Measurements from ENCODE around the gene HPS5. TPM values are rescaled to one million over a fixed set of nuclear protein-coding genes. Genes with fewer than 3 reads are reported as not detected.

Gene HPS5
- total RNA-seq, 2 experiments from 2014 or later: 8.8 to 9.3 TPM

DNA sequence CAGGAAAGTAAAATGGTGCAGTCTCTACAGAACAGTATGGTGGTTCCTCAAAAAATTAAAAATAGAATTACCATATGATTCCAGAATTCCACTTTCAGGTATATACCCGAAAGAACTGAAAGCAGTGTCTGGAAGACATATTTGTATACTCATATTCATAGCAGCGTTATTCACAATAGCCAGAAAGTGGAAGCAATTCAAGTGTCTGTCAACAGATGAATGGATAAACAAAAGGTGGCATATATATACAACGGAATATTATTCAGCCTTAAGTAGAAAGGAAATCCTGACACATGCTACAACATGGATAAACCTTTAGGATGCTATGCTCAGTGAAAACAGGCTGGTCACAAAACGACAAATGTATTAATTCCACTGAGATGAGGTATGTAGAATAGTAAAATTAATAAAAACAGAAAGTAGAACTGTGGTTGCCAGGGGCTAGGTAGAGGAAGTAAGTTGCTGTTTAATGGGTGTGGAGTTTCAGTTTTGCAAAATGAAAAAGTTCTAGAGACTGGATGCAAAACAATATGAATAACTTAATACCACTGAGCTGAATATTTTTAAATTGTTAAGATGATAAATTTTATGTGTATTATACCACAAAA is 41.4 kb downstream of the HPS5 start:
- CTCF ChIA-PET: no interaction called here
- H3K4me1 Mint-ChIP-seq (ENCODE audit: low read depth): peaks cover 12% of the 10 kb centered on the region
- no peaks in the 10 kb centered on the region for H3K27me3 ChIP-seq (ENCODE audit: control insufficient read depth in 1 of 2, insufficient read depth in 2 of 2, low read length in 2 of 2)
- peaks cover 0 to 4% of the 10 kb centered on the region in 2 experiments for H3K9me3 ChIP-seq (ENCODE audit: control insufficient read depth in 1 of 2, insufficient read depth in 1 of 2, low read length in 2 of 2)
- intact Hi-C loops (cut with DNase I, micrococcal nuclease): no loop called here
- H3K27ac Mint-ChIP-seq: peak overlapping the region; percentile 56
- H3K4me1 ChIP-seq (ENCODE audit: insufficient read depth, low read length): peaks cover 6% of the 10 kb centered on the region
- H3K27ac ChIP-seq (ENCODE audit: low read depth in 1 of 2, low read length in 2 of 2): no peak overlapping the region
- ATAC-seq (ENCODE audit: poor library complexity): no peak
- no peaks in the 10 kb centered on the region for H3K9me3 Mint-ChIP-seq
- no peaks in the 10 kb centered on the region for H3K27me3 Mint-ChIP-seq
- H3K4me3 ChIP-seq (ENCODE audit: low read length): no peak overlapping the region
- peaks cover 70% of the 10 kb centered on the region for H3K36me3 Mint-ChIP-seq (ENCODE audit: low read depth)
- POLR2A ChIA-PET: no interaction called here
- H3K36me3 ChIP-seq (ENCODE audit: insufficient read depth, low read length): peaks cover 43% of the 10 kb centered on the region
- TF ChIP-seq, protein P1, sequence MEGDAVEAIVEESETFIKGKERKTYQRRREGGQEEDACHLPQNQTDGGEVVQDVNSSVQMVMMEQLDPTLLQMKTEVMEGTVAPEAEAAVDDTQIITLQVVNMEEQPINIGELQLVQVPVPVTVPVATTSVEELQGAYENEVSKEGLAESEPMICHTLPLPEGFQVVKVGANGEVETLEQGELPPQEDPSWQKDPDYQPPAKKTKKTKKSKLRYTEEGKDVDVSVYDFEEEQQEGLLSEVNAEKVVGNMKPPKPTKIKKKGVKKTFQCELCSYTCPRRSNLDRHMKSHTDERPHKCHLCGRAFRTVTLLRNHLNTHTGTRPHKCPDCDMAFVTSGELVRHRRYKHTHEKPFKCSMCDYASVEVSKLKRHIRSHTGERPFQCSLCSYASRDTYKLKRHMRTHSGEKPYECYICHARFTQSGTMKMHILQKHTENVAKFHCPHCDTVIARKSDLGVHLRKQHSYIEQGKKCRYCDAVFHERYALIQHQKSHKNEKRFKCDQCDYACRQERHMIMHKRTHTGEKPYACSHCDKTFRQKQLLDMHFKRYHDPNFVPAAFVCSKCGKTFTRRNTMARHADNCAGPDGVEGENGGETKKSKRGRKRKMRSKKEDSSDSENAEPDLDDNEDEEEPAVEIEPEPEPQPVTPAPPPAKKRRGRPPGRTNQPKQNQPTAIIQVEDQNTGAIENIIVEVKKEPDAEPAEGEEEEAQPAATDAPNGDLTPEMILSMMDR (IDR thresholded peaks at IDR 0.05): no peak
- peak in 1 of 14 experiments; percentile 31 for DNase-seq
- peak overlapping the region; percentile 61 for H3K4me3 Mint-ChIP-seq

DNA sequence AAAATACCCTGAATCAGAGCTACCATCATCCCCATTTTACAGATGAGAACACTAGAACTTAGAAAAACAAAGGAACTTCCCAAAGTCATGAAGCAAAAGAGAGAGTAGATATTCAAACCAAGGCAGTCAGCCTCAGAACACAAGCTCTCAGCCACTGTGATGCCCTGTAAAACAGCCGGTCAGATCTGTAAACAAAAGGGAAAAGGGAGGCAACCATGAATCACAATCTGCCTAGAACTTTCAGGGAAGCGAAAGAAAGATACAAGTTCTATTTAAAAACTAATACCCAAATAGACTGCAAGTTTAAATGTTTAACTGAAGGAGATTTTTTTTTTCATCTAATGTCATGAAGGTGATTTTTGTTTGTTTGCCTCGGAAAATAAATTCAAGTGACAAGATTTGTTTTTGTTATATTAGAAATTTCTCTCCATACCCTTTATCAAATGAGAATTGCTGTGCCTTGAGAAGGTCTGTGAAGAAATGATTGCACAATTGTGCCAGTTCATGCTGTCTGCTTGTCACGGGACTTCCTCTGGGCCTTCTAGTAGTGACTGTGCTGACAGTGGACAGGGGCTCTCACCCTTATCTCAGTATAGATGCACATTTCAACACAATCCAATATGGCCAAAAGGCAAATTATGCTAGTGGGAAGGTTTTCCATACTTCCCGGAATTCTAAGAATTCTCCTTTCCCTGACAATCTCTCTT is 44.2 kb downstream of the HPS5 start:
- Histone ChIP-seq H3K27me3 (ENCODE audit: control insufficient read depth in 1 of 2, insufficient read depth in 2 of 2, low read length in 2 of 2) (no peaks in the 10 kb centered on the region), H3K36me3 (ENCODE audit: insufficient read depth, low read length) (peaks cover 21% of the 10 kb centered on the region), H3K9me3 (ENCODE audit: control insufficient read depth in 1 of 2, insufficient read depth in 1 of 2, low read length in 2 of 2) (peaks cover 0 to 4% of the 10 kb centered on the region in 2 experiments), H3K4me3 (ENCODE audit: low read length) (no peak overlapping the region), H3K4me1 (ENCODE audit: insufficient read depth, low read length) (peaks cover 6% of the 10 kb centered on the region), H3K27ac (ENCODE audit: low read depth in 1 of 2, low read length in 2 of 2) (no peak overlapping the region)
- TF ChIP-seq, protein P1 (IDR thresholded peaks at IDR 0.05): no peak
- ChIA-PET CTCF (no interaction called here), POLR2A (no interaction called here)
- Mint-ChIP-seq H3K9me3 (no peaks in the 10 kb centered on the region), H3K36me3 (ENCODE audit: low read depth) (peaks cover 47% of the 10 kb centered on the region), H3K4me1 (ENCODE audit: low read depth) (peaks cover 7% of the 10 kb centered on the region), H3K4me3 (no peak overlapping the region), H3K27me3 (no peaks in the 10 kb centered on the region), H3K27ac (no peak overlapping the region)
- ATAC-seq (ENCODE audit: poor library complexity) (no peak), DNase-seq (peak in 3 of 14 experiments; percentile 14 to 60 (median 49))
- intact Hi-C loops (cut with DNase I, micrococcal nuclease): loop anchor here in 1 of 2 experiments (10.0 kb wide), 1 partner anchor 63 kb away; no protein-coding TSS in a partner anchor

DNA sequence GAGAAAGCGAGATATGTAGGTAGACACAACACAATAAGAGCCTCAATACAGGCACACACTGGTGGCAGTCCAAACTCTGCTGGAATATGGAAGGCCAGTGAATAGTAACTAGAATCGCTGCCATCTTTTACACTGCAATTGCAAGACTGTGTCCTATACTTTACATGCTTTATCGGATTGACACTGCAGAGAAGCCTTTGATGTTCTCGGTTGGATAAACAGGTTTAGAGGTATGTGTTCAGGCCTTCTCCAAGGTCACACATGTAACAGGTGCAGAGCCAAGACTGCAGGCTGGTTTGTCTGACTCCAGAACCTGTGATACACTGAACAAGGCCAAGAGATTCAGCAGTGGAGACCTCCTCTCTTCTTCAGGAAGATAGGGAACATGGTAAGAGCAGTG is 50.7 kb downstream of the HPS5 start:
- DNase-seq (no peak), ATAC-seq (ENCODE audit: poor library complexity) (no peak)
- Mint-ChIP-seq H3K36me3 (ENCODE audit: low read depth) (no peaks in the 10 kb centered on the region), H3K27me3 (no peaks in the 10 kb centered on the region), H3K4me3 (no peak overlapping the region), H3K9me3 (no peaks in the 10 kb centered on the region), H3K4me1 (ENCODE audit: low read depth) (no peaks in the 10 kb centered on the region), H3K27ac (no peak overlapping the region)
- POLR2A ChIA-PET: no interaction called here
- H3K4me3 ChIP-seq (ENCODE audit: low read length): no peak overlapping the region
- no peaks in the 10 kb centered on the region for H3K9me3 ChIP-seq (ENCODE audit: control insufficient read depth in 1 of 2, insufficient read depth in 1 of 2, low read length in 2 of 2)
- TF ChIP-seq, protein P1 (IDR thresholded peaks at IDR 0.05): no peak
- no peaks in the 10 kb centered on the region for H3K27me3 ChIP-seq (ENCODE audit: control insufficient read depth in 1 of 2, insufficient read depth in 2 of 2, low read length in 2 of 2)
- H3K4me1 ChIP-seq (ENCODE audit: insufficient read depth, low read length): peaks cover 2% of the 10 kb centered on the region
- H3K36me3 ChIP-seq (ENCODE audit: insufficient read depth, low read length): no peaks in the 10 kb centered on the region
- intact Hi-C loops (cut with DNase I, micrococcal nuclease): loop anchor here in 1 of 2 experiments (10.0 kb wide), 1 partner anchor 56 kb away; no protein-coding TSS in a partner anchor
- CTCF ChIA-PET: no interaction called here
- H3K27ac ChIP-seq (ENCODE audit: low read depth in 1 of 2, low read length in 2 of 2): no peak overlapping the region
